Vagina (tissue), 2 donors: Measurements from ENCODE around the gene GRM8.
"Not testable (repeated sequence)": the region's sequence is repeated elsewhere in the genome, so short reads cannot be mapped to it uniquely, and the experiment has no call there.

Experiments used
- CTCF ChIP-seq, 3 experiments: fragments of 450-650 bp in 2 of 3; fragments of 200-600 bp in 1 of 3; sonication (generic) in 1 of 3; IDR thresholded peaks; one replicate each; pipeline ENCODE4 v1.5.1; 2017 to 2019; ENCODE audit warnings: antibody characterized with exemption in 3 of 3, mild to moderate bottlenecking in 2 of 3, moderate library complexity in 2 of 3
- POLR2A ChIP-seq, 2 donors: fragments of 450-650 bp; IDR thresholded peaks; one replicate each; pipeline ENCODE4 v1.6.1; 2017; ENCODE audit warnings: antibody characterized with exemption in 2 of 2, mild to moderate bottlenecking in 2 of 2, moderate library complexity in 2 of 2

- not testable (repeated sequence) for TF ChIP-seq CTCF, POLR2A (IDR thresholded peaks at IDR 0.05)
Measured at GRCh38 chr7:126881908-126882307, 370.8 kb downstream of the GRM8 start.
